Dendritic cell treated with granulocyte-macrophage colony-stimulating factor and Interleukin-4, amounts not matched to agents 40 ng/mL and 50 ng/mL, for 4 days (primary cell): ENCODE results near the gene SLC25A42.

Source experiments
- H3K27ac Mint-ChIP-seq: one replicate; pipeline ENCODE4 v1.8.0; 2022; ENCODE audit warnings: mild to moderate bottlenecking, mixed read lengths
- H3K27me3 Mint-ChIP-seq: one replicate; pipeline ENCODE4 v1.8.0; 2022; ENCODE audit warnings: mild to moderate bottlenecking, mixed read lengths
- H3K36me3 Mint-ChIP-seq: one replicate; pipeline ENCODE4 v1.8.0; 2022; ENCODE audit warnings: low read depth, mixed read lengths
- H3K4me1 Mint-ChIP-seq: one replicate; pipeline ENCODE4 v1.8.0; 2022; ENCODE audit warnings: low read depth, mixed read lengths
- H3K4me3 Mint-ChIP-seq: one replicate; pipeline ENCODE4 v1.8.0; 2022; ENCODE audit warnings: mild to moderate bottlenecking, moderate library complexity, mixed read lengths
- H3K9me3 Mint-ChIP-seq: one replicate; pipeline ENCODE4 v1.8.0; 2022; ENCODE audit warnings: mixed read lengths
- intact Hi-C: fragments of 100-400 bp; cut with micrococcal nuclease; formaldehyde crosslinking; loops from one replicate; pipeline ENCODE4 v1.15.0; 2022

Gene SLC25A42

DNA sequence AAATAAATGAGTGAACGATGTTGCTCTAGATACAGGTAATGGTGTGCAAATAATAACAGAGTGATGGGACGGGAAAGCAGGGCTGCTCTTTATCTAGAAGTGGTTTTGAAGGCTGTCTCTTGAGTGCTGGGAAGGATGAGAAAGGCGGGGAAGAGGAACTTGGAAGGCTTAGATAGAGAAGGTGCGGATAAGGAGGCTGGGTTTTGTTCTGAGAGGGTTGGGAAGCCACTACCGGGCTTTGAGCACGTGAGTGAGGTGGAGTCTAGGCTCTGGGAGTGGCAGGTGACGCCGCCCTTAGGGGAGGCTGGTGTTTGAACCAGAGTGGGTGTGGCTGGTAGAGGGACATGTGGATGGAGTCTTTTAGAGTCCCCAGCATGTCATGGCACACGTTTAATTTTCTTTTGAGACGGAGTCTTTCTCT lies 29.6 kb upstream of the SLC25A42 start:
- H3K27ac Mint-ChIP-seq, result peak overlapping the region; percentile 78
- H3K4me3 Mint-ChIP-seq, result peak overlapping the region; percentile 80
- no peaks in the 10 kb centered on the region for H3K27me3 Mint-ChIP-seq
- H3K9me3 Mint-ChIP-seq, result no peaks in the 10 kb centered on the region
- peaks cover 31% of the 10 kb centered on the region for H3K4me1 Mint-ChIP-seq
- intact Hi-C loops, result no loop called here
- peaks cover 40% of the 10 kb centered on the region for H3K36me3 Mint-ChIP-seq

GRCh38 chr19:19039901-19040300 lies 23.9 kb upstream of the SLC25A42 start:
- H3K4me1 Mint-ChIP-seq, result peaks cover 17% of the 10 kb centered on the region
- H3K36me3 Mint-ChIP-seq, result peaks cover 50% of the 10 kb centered on the region
- H3K27me3 Mint-ChIP-seq, result no peaks in the 10 kb centered on the region
- intact Hi-C loops, result no loop called here
- H3K4me3 Mint-ChIP-seq, result no peak overlapping the region
- no peaks in the 10 kb centered on the region for H3K9me3 Mint-ChIP-seq
- H3K27ac Mint-ChIP-seq, result no peak overlapping the region

- Mint-ChIP-seq H3K27ac (no peak overlapping the region), H3K4me1 (peaks cover 11% of the 10 kb centered on the region), H3K27me3 (no peaks in the 10 kb centered on the region), H3K9me3 (no peaks in the 10 kb centered on the region), H3K36me3 (peaks cover 56% of the 10 kb centered on the region), H3K4me3 (no peak overlapping the region)
- intact Hi-C loops, result no loop called here
Observed at GRCh38 chr19:19040417-19040816, 23.4 kb upstream of the SLC25A42 start.

DNA sequence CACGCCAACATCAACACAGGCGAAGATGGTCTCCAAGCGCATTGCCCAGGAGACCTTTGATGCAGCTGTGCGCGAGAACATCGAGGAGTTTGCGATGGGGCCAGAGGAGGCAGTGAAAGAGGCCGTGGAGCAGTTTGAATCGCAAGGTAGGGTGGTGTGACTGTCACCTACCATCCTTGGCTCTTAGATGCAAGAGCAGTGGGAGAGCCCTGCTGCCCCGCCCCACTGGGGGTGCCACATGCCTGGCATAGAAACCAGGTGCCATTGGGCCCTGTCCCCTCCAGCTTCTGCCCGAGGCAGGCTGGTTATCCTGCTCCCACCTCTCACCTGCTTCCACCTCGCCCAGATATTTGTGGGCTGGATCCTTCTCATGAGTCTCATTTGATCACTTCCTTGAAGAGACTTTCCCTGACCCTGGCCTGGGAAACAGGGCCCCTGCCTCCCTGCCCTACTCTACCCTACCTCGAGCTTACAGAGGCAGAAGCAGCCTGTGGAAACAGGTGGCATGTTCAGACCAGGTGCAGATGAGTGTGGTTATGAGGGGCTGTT lies 21.0 kb upstream of the SLC25A42 start:
- Mint-ChIP-seq H3K9me3 (no peaks in the 10 kb centered on the region), H3K4me3 (no peak overlapping the region), H3K4me1 (peaks cover 6% of the 10 kb centered on the region), H3K27ac (no peak overlapping the region), H3K36me3 (peaks cover 74% of the 10 kb centered on the region), H3K27me3 (no peaks in the 10 kb centered on the region)
- intact Hi-C loops, result no loop called here

GRCh38 chr19:19043481-19043880 lies 20.3 kb upstream of the SLC25A42 start:
- Mint-ChIP-seq H3K27me3 (no peaks in the 10 kb centered on the region), H3K9me3 (no peaks in the 10 kb centered on the region), H3K36me3 (peaks cover 81% of the 10 kb centered on the region), H3K4me3 (no peak overlapping the region), H3K4me1 (peaks cover 6% of the 10 kb centered on the region), H3K27ac (no peak overlapping the region)
- intact Hi-C loops, result no loop called here

DNA sequence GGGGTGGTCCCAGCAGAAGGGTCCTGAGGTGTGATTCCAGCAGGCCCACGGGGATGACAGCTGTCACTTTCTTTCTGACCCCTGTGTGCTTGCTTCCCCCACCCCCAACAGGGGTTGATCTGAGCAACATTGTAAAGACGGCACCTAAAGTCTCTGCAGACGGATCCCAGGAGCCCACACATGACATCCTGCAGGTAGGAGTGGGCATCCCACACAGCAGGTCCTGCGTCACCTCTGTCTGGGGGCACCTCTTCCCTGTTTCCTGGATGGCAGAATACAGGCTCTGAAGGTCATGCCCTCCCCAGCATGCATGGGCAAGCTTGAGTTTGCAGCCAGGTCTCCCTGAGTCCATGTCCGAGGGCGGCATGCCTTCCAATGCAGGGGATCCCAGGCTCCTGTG lies 19.9 kb upstream of the SLC25A42 start:
- Mint-ChIP-seq H3K4me1 (peaks cover 6% of the 10 kb centered on the region), H3K4me3 (no peak overlapping the region), H3K36me3 (peaks cover 81% of the 10 kb centered on the region), H3K27ac (no peak overlapping the region), H3K9me3 (no peaks in the 10 kb centered on the region), H3K27me3 (no peaks in the 10 kb centered on the region)
- intact Hi-C loops, result no loop called here

DNA sequence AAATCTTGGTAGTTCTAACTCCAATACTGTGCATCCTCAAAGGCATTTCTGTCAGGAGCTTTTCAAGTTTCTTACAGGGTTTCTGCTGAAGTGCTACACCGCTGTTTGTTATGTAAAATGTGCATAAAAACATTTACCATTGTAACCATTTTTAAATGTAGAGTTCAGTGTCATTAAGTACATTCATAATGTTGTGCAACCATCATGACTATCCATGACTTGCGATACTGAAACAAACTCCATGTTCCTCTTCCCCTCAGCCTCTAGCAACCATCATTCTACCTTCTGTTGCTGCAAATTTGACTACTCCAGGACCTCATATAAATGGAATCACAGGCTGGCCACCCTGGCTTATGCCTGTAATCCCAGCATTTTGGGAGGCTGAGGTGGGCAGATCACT lies 14.4 kb upstream of the SLC25A42 start:
- peaks cover 90% of the 10 kb centered on the region for H3K36me3 Mint-ChIP-seq
- no peak overlapping the region for H3K4me3 Mint-ChIP-seq
- H3K27ac Mint-ChIP-seq, result no peak overlapping the region
- H3K9me3 Mint-ChIP-seq, result no peaks in the 10 kb centered on the region
- H3K27me3 Mint-ChIP-seq, result no peaks in the 10 kb centered on the region
- H3K4me1 Mint-ChIP-seq, result no peaks in the 10 kb centered on the region
- intact Hi-C loops, result no loop called here

GRCh38 chr19:19050104-19050503 lies 13.7 kb upstream of the SLC25A42 start:
- Mint-ChIP-seq H3K9me3 (no peaks in the 10 kb centered on the region), H3K36me3 (peaks cover 90% of the 10 kb centered on the region), H3K4me1 (no peaks in the 10 kb centered on the region)

DNA sequence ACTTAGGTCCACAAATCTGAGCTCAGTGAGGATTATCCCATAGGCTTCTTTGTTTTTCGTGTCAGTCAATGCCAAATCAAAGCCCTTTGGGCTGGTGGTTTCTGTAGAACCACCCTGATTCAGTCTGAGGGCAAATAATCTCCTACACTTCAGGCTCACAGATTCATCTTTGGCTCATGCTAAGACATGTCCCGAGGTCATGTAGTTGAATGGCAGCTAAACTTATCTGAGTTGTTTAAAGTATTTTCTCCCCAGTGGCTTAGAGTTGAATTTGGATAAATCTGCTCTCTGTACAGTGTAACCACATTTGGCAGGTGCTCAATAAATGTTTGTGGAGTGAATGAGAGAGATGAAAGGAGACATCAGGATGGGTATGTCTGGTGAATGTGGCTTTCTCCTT lies 13.1 kb upstream of the SLC25A42 start:
- Mint-ChIP-seq H3K9me3 (no peaks in the 10 kb centered on the region), H3K27ac (no peak overlapping the region), H3K36me3 (peaks cover 90% of the 10 kb centered on the region), H3K4me1 (no peaks in the 10 kb centered on the region), H3K27me3 (no peaks in the 10 kb centered on the region), H3K4me3 (no peak overlapping the region)
- intact Hi-C loops, result no loop called here

More at GRCh38 chr19:19050104-19050503, 13.7 kb upstream of the SLC25A42 start:
- intact Hi-C loops, result no loop called here
- H3K27ac Mint-ChIP-seq, result no peak overlapping the region
- H3K4me3 Mint-ChIP-seq, result no peak overlapping the region
- no peaks in the 10 kb centered on the region for H3K27me3 Mint-ChIP-seq

- intact Hi-C loops, result no loop called here
- H3K9me3 Mint-ChIP-seq, result no peaks in the 10 kb centered on the region
- peaks cover 90% of the 10 kb centered on the region for H3K36me3 Mint-ChIP-seq
- no peak overlapping the region for H3K27ac Mint-ChIP-seq
- no peaks in the 10 kb centered on the region for H3K27me3 Mint-ChIP-seq
- H3K4me3 Mint-ChIP-seq, result no peak overlapping the region
- no peaks in the 10 kb centered on the region for H3K4me1 Mint-ChIP-seq
Observed at GRCh38 chr19:19051478-19052213, 12.1 kb upstream of the SLC25A42 start.

DNA sequence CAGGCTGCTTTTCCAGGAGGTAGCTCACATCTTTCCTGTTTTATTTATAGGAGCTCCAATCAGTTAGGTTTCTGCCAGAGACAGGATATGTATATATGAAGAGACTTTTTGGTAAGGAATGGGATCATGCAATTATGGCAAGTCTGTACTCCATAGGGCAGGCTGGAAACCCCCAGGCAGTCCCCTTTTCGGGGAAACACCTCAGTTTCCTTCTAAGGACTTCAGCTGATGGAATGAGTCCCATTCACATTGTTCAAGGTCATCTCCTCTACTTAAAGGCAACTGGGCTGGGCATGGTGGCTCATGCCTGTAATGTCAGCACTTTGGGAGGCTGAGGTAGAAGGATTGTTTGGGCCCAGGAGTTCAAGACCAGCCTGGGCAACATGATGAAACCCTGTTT lies 10.9 kb upstream of the SLC25A42 start:
- no peak overlapping the region for H3K4me3 Mint-ChIP-seq
- intact Hi-C loops, result no loop called here
- no peaks in the 10 kb centered on the region for H3K4me1 Mint-ChIP-seq
- H3K27me3 Mint-ChIP-seq, result no peaks in the 10 kb centered on the region
- H3K36me3 Mint-ChIP-seq, result peaks cover 90% of the 10 kb centered on the region
- H3K27ac Mint-ChIP-seq, result no peak overlapping the region
- H3K9me3 Mint-ChIP-seq, result no peaks in the 10 kb centered on the region

- peaks cover 91% of the 10 kb centered on the region for H3K36me3 Mint-ChIP-seq
- no peaks in the 10 kb centered on the region for H3K9me3 Mint-ChIP-seq
- H3K4me1 Mint-ChIP-seq, result no peaks in the 10 kb centered on the region
- intact Hi-C loops, result no loop called here
- H3K27me3 Mint-ChIP-seq, result no peaks in the 10 kb centered on the region
- no peak overlapping the region for H3K4me3 Mint-ChIP-seq
- no peak overlapping the region for H3K27ac Mint-ChIP-seq
Observed at GRCh38 chr19:19053508-19054314, 10.1 kb upstream of the SLC25A42 start.

GRCh38 chr19:19054315-19054938 lies 9.4 kb upstream of the SLC25A42 start:
- Mint-ChIP-seq H3K9me3 (no peaks in the 10 kb centered on the region), H3K4me3 (no peak overlapping the region), H3K27me3 (no peaks in the 10 kb centered on the region), H3K27ac (no peak overlapping the region), H3K4me1 (no peaks in the 10 kb centered on the region), H3K36me3 (peaks cover 96% of the 10 kb centered on the region)
- intact Hi-C loops, result no loop called here

- H3K4me3 Mint-ChIP-seq, result no peak overlapping the region
- H3K4me1 Mint-ChIP-seq, result no peaks in the 10 kb centered on the region
- H3K27me3 Mint-ChIP-seq, result no peaks in the 10 kb centered on the region
- intact Hi-C loops, result no loop called here
- H3K9me3 Mint-ChIP-seq, result no peaks in the 10 kb centered on the region
- H3K36me3 Mint-ChIP-seq, result peaks cover 96% of the 10 kb centered on the region
- H3K27ac Mint-ChIP-seq, result no peak overlapping the region
Observed at GRCh38 chr19:19054939-19055440, 8.8 kb upstream of the SLC25A42 start.
